NCI-H128 (cell line): Measurements from ENCODE around the gene OR4A15.

Source experiments
- DNase-seq: peaks from one replicate; lab custom pipeline; 2025; ENCODE audit not compliant: unreplicated experiment; lab: John Stamatoyannopoulos, UW

OR4A15 gene

GRCh38 chr11:55367674-55368073 lies at the start of gene OR4A15:
OR4A15 (plus strand) TSS chr11:55367974; CDS start chr11:55367974, 0 bp downstream.
- DNase-seq: no peak

GRCh38 chr11:55324500-55324899 lies 43.3 kb upstream of the OR4A15 start:
- no peak for DNase-seq

- no peak for DNase-seq
Observed at GRCh38 chr11:55342901-55343300, 24.9 kb upstream of the OR4A15 start, which contains the start of gene OR4A16. OR4A16 (plus strand) TSS chr11:55343201; CDS start chr11:55343201, 0 bp downstream.

GRCh38 chr11:55345306-55345705 lies 22.5 kb upstream of the OR4A15 start:
- no peak for DNase-seq

- no peak for DNase-seq
Observed at GRCh38 chr11:55349032-55349431, 18.7 kb upstream of the OR4A15 start.

GRCh38 chr11:55357560-55358184 lies 10.1 kb upstream of the OR4A15 start:
- DNase-seq: no peak

- no peak for DNase-seq
Observed at GRCh38 chr11:55401011-55401410, 33.2 kb downstream of the OR4A15 start.
